H9 (cell line): ENCODE measurements around the gene INSC. TPM values are rescaled to one million over a fixed set of nuclear protein-coding genes. Genes with fewer than 3 reads are reported as not detected.

Source experiments
- DNase-seq: peaks from one replicate; pipeline ENCODE4 v3.0.0-alpha.2; 2017
- H2AFZ ChIP-seq: one replicate; pipeline ENCODE4 v1.6.1; 2013; ENCODE audit warnings: mild to moderate bottlenecking, low read length, control low read depth, moderate library complexity
- H2AK5ac ChIP-seq: 2 replicates; pipeline ENCODE4 v1.6.1; 2013; ENCODE audit warnings: low read length, control low read depth, mixed read lengths; ENCODE audit not compliant: insufficient read length
- H2BK120ac ChIP-seq: one replicate; pipeline ENCODE4 v1.6.1; 2013; ENCODE audit warnings: low read depth, mild to moderate bottlenecking, low read length, control low read depth, inconsistent platforms; ENCODE audit not compliant: poor library complexity, severe bottlenecking
- H2BK12ac ChIP-seq: 2 replicates; pipeline ENCODE4 v1.6.1; 2013; ENCODE audit warnings: low read length, control low read depth, mixed read lengths, low read depth; ENCODE audit not compliant: insufficient read length
- H2BK15ac ChIP-seq: 2 replicates; pipeline ENCODE4 v1.6.1; 2013; ENCODE audit warnings: low read depth, low read length, control low read depth
- H2BK20ac ChIP-seq: one replicate; pipeline ENCODE4 v1.6.1; 2013; ENCODE audit warnings: low read depth, mild to moderate bottlenecking, low read length, control low read depth, inconsistent platforms; ENCODE audit not compliant: poor library complexity, severe bottlenecking
- H2BK5ac ChIP-seq: 2 replicates; pipeline ENCODE4 v1.6.1; 2013; ENCODE audit warnings: low read length, control low read depth, mixed read lengths; ENCODE audit not compliant: insufficient read length
- H3K14ac ChIP-seq: 2 replicates; pipeline ENCODE4 v1.6.1; 2013; ENCODE audit warnings: low read length, control low read depth; ENCODE audit not compliant: insufficient read depth
- H3K18ac ChIP-seq: 2 replicates; pipeline ENCODE4 v1.6.1; 2013; ENCODE audit warnings: low read depth, mild to moderate bottlenecking, mixed read lengths, low read length, control low read depth; ENCODE audit not compliant: insufficient read length
- H3K23ac ChIP-seq: 2 replicates; pipeline ENCODE4 v1.6.1; 2013; ENCODE audit warnings: low read length, control low read depth, mixed read lengths, low read depth; ENCODE audit not compliant: insufficient read length
- H3K23me2 ChIP-seq: 2 replicates; pipeline ENCODE4 v1.6.1; 2013; ENCODE audit warnings: low read depth, mild to moderate bottlenecking, mixed read lengths, low read length, control low read depth; ENCODE audit not compliant: insufficient read length, poor library complexity, severe bottlenecking
- H3K27ac ChIP-seq: 2 replicates; pipeline ENCODE4 v1.5.1; 2013; ENCODE audit warnings: low read length, control low read depth, mixed read lengths, low read depth; ENCODE audit not compliant: insufficient read length
- H3K27me3 ChIP-seq: 2 replicates; pipeline ENCODE4 v1.6.1; 2013; ENCODE audit warnings: low read length, control low read depth, inconsistent platforms; ENCODE audit not compliant: insufficient read depth
- H3K4ac ChIP-seq: 2 replicates; pipeline ENCODE4 v1.6.1; 2013; ENCODE audit warnings: low read depth, mild to moderate bottlenecking, control low read depth, inconsistent platforms, low read length, moderate library complexity
- H3K4me1 ChIP-seq: 2 replicates; pipeline ENCODE4 v1.6.1; 2013; ENCODE audit warnings: low read length, control low read depth, inconsistent platforms; ENCODE audit not compliant: insufficient read depth
- H3K4me2 ChIP-seq: 2 replicates; pipeline ENCODE4 v1.6.1; 2013; ENCODE audit warnings: low read length, control low read depth, mixed read lengths; ENCODE audit not compliant: insufficient read length, insufficient read depth
- H3K56ac ChIP-seq: 2 replicates; pipeline ENCODE4 v1.6.1; 2013; ENCODE audit warnings: low read depth, mild to moderate bottlenecking, mixed read lengths, low read length, control low read depth; ENCODE audit not compliant: insufficient read length
- H3K79me1 ChIP-seq: 2 replicates; pipeline ENCODE4 v1.6.1; 2013; ENCODE audit warnings: low read depth, mild to moderate bottlenecking, moderate library complexity, low read length, control low read depth, inconsistent platforms; ENCODE audit not compliant: insufficient read depth, poor library complexity, severe bottlenecking
- H3K79me2 ChIP-seq: 2 replicates; pipeline ENCODE4 v1.6.1; 2013; ENCODE audit warnings: low read length, control low read depth, inconsistent platforms; ENCODE audit not compliant: insufficient read depth
- H3K9ac ChIP-seq: 2 replicates; pipeline ENCODE4 v1.6.1; 2013; ENCODE audit warnings: low read length, control low read depth, mixed read lengths; ENCODE audit not compliant: insufficient read length; ENCODE audit errors: extremely low read depth
- H3K9me3 ChIP-seq: one replicate; pipeline ENCODE4 v1.6.1; 2013; ENCODE audit warnings: low read depth, low read length, inconsistent platforms; ENCODE audit not compliant: control insufficient read depth
- H3T11ph ChIP-seq: one replicate; pipeline ENCODE4 v1.6.1; 2013; ENCODE audit warnings: mild to moderate bottlenecking, low read length, control low read depth, inconsistent platforms
- H4K20me1 ChIP-seq: one replicate; pipeline ENCODE4 v1.6.1; 2013; ENCODE audit not compliant: control insufficient read depth, insufficient read length, insufficient read depth
- H4K5ac ChIP-seq: 2 replicates; pipeline ENCODE4 v1.6.1; 2013; ENCODE audit warnings: low read depth, mild to moderate bottlenecking, mixed read lengths, low read length, control low read depth; ENCODE audit not compliant: insufficient read length
- H4K8ac ChIP-seq: replicated peaks from 2 replicates; pipeline ENCODE4 v1.6.1; 2013; ENCODE audit warnings: low read length, control low read depth, mixed read lengths, low read depth; ENCODE audit not compliant: insufficient read length
- H4K91ac ChIP-seq: 2 replicates; pipeline ENCODE4 v1.6.1; 2013; ENCODE audit warnings: low read depth, mild to moderate bottlenecking, moderate library complexity, mixed read lengths, low read length, control low read depth; ENCODE audit not compliant: insufficient read length
- H3K27ac Mint-ChIP-seq, 3 experiments: 2 replicates in 2 of 3; 3 replicates in 1 of 3; pipeline ENCODE4 v1.8.0; 2020 to 2021; ENCODE audit warnings: mixed read lengths in 3 of 3, mild to moderate bottlenecking in 1 of 3, moderate library complexity in 1 of 3
- H3K27me3 Mint-ChIP-seq: 2 replicates; pipeline ENCODE4 v1.8.0; 2021; ENCODE audit warnings: low read depth, mild to moderate bottlenecking, moderate library complexity, mixed read lengths
- H3K36me3 Mint-ChIP-seq, 3 experiments: 2 replicates in 2 of 3; 3 replicates in 1 of 3; pipeline ENCODE4 v1.8.0; 2020 to 2021; ENCODE audit warnings: low read depth in 3 of 3, mixed read lengths in 3 of 3; ENCODE audit not compliant: insufficient read depth in 1 of 3
- H3K4me1 Mint-ChIP-seq, 2 experiments: 2 replicates each; pipeline ENCODE4 v1.8.0; 2020; ENCODE audit warnings: mixed read lengths in 2 of 2
- H3K4me3 Mint-ChIP-seq, 2 experiments: 2 replicates in 1 of 2; 3 replicates in 1 of 2; pipeline ENCODE4 v1.8.0; 2020 to 2021; ENCODE audit warnings: mild to moderate bottlenecking in 2 of 2, mixed read lengths in 2 of 2, moderate library complexity in 1 of 2
- H3K9me3 Mint-ChIP-seq, 2 experiments: 2 replicates in 1 of 2; 3 replicates in 1 of 2; pipeline ENCODE4 v1.8.0; 2020; ENCODE audit warnings: mild to moderate bottlenecking in 2 of 2, mixed read lengths in 2 of 2, moderate library complexity in 1 of 2
- CTCF ChIP-seq: fragments of 200-600 bp; sonication (generic); conservative IDR thresholded peaks from 3 replicates; pipeline ENCODE4 v1.8.0; 2021; ENCODE audit warnings: antibody characterized with exemption, mild to moderate bottlenecking
- WGBS: extraction: QIAGEN DNeasy Blood & Tissue Kit; methylation state at CpG from one replicate; pipeline ENCODE4 v1.1.7; 2013; ENCODE audit warnings: missing lambda C conversion rate, low lambda C conversion rate, mixed read lengths; ENCODE audit not compliant: insufficient read length; ENCODE audit errors: extremely low coverage; 5-methylcytosine and 5-hydroxymethylcytosine counted together
- total RNA-seq: library from RNA; stranded (reverse); gene quantifications from 2 replicates; pipeline ENCODE4 v1.2.1, GENCODE V29; 2021

Gene INSC
- total RNA-seq, 1 experiment from 2014 or later: not detected

- no peak overlapping the region for H3K18ac ChIP-seq
- DNase-seq: no peak
- H3K14ac ChIP-seq: no peak overlapping the region
- no peak overlapping the region for H4K5ac ChIP-seq
- H2AK5ac ChIP-seq: no peak overlapping the region
- H3K79me1 ChIP-seq: no peaks in the 10 kb centered on the region
- H4K91ac ChIP-seq: no peak overlapping the region
- no peak overlapping the region for H3K4me2 ChIP-seq
- no peaks in the 10 kb centered on the region for H3K23me2 ChIP-seq
- no peak overlapping the region for H2BK12ac ChIP-seq
- no peak overlapping the region for H2BK5ac ChIP-seq
- H4K20me1 ChIP-seq: no peaks in the 10 kb centered on the region
- H2BK20ac ChIP-seq: no peak overlapping the region
- Mint-ChIP-seq H3K27me3 (peaks cover 2% of the 10 kb centered on the region; the same call in 1 of the 2 replicates), H3K36me3 (no peaks in the 10 kb centered on the region), H3K9me3 (no peaks in the 10 kb centered on the region), H3K4me3 (no peak overlapping the region), H3K27ac (no peak overlapping the region), H3K4me1 (peaks cover 0 to 4% of the 10 kb centered on the region in 2 experiments; a peak in 1 of 4 replicates)
- no peak overlapping the region for H2AFZ ChIP-seq
- H3K27ac ChIP-seq: no peak overlapping the region
- H3K9ac ChIP-seq: no peak overlapping the region
- H3K79me2 ChIP-seq: no peaks in the 10 kb centered on the region
- H2BK120ac ChIP-seq: no peak overlapping the region
- H3K23ac ChIP-seq: no peak overlapping the region
- no peak overlapping the region for H3K4ac ChIP-seq
- no peaks in the 10 kb centered on the region for H3K9me3 ChIP-seq
- H3T11ph ChIP-seq: no peak overlapping the region
- no peaks in the 10 kb centered on the region for H3K4me1 ChIP-seq
- no peak overlapping the region for H2BK15ac ChIP-seq
- no CpG with 5 or more reads among the region's 2 CpGs for WGBS
- no peak overlapping the region for H4K8ac ChIP-seq
- H3K27me3 ChIP-seq: no peaks in the 10 kb centered on the region
- no peak overlapping the region for H3K56ac ChIP-seq
- no peak for TF ChIP-seq CTCF
Observed at GRCh38 chr11:15282754-15283153, 168.0 kb downstream of the INSC start.
